GDM1 (cell line): ENCODE results near the gene BCL11B.

Experiments
- DNase-seq: peaks from one replicate; lab custom pipeline; 2025; lab: John Stamatoyannopoulos, UW

The BCL11B gene

DNA sequence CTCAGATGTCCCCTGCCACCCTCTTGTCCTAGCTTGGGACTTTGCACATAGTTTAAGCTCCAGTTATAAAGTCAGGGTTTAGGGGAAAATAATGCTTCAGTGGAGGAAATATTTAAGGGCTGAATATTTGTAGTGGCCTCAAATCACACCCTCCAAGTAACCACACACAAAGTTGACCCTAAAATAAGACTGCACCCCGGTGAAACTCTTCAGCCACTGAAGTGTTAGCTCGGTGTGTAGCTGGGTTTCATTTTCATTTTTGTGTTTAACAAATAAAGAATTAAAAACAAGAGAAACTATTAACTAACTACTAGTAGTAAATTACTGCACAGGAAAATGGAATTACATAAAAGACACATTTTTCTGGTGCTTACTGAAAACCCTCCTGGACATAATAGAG lies 14.8 kb upstream of the BCL11B start:
- DNase-seq, result no peak

DNA sequence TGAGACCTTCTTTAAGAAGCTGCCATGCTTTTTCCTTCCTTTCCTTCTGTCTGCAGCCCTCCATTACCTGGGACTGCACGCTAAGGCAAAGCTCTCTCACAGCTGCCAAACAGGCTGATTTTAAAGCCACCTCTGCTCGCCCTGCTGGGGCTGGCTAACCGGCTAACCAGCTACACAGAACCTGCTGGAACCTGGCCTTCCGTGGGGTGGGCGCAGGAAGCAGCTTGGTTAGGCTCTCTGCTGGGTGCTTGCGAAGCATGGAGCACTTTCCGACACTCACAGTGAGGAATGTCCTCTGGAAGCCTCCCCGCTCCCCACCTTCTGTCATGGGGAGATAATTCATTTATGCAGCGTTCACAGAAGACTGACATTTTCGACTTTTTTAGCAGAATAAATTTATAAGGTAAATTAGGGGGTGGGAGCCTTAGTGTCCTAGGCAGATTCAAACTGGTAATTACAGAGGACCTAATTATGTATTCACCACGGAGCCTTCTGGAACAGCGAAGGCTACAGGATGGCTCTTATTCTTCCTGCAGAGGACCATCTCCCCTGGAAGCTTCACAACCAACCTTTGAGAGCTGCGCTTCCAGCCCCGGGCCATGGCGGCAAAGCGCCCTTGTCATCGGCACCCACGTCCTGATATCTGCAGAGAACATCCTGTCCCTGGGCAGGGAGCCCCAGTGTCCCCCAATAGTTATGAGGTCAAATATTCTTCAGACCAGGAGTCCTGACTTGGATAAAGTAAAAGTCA lies 12.4 kb upstream of the BCL11B start:
- DNase-seq, result no peak

DNA sequence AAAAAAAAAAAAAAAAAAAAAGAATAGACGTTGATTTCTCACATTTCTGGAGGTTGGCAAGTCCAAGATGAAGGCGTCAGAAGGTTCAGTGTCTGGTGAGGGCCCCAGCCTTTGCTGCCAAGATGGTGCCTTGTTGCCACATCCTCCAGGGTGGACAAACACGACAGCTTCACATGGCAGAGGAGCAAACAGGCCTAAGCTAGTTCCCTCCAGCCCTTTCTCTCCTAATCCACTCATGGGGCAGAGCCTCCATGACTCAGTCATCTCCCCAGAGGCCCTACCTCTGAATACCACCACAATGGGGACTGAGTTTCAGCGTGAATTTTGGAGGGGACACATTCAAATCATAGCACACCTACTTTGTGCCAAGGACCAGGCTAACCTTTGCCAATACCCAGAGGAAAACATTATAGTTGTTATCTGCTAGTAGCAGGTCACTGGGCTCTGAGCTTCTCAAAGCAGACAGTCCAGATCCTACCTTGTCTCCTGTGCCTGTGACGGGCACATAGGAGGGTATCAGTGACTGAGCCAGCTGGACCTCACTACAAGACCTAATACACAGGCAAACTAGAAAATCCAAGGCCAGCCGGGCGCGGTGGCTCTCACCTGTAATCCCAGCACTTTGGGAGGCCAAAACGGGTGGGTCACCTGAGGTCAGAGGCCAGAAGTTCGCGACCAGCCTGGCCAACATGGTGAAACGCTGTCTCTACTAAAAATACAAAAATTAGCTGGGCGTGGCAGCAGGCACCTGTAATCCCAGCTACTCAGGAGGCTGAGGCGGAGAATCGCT lies 10.5 kb upstream of the BCL11B start:
- DNase-seq, result no peak

DNA sequence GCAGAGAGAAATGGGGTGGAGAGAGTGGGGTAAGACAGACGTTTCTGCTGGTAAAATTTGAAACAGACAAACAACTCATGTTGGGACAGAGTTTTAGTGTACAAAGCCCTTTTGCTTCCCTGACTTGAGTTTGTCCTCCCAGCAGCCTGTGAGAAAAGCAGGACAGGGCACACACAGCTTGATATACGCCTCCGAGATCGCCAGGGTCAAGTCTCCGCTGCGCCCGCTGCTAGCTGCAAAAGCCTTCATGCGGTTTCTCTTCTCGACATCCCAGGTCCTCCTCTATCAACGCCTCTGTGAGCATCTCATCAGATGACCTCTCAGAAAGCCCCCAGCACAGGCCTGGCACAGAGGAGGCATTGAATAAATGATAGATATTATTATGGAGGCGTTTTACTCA lies 9.4 kb upstream of the BCL11B start:
- no peak for DNase-seq

DNA sequence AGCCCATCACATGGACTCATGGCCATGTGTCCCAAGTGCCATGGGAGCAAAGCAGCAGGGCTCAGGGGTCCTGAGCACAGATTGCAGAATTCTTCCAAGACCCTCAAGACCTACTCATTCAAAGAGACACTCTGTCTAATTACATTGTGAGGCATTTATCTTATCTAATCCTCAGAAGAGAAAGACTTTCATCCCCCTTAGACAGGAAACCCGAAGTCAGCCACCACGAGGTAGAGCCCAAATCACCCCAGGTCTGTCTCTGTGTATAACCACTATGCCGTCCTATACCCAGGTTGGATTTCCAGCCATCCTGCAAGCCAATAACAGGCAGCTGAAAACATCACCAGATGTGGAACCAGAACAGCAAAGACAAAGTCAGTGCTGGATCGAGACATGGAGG lies 8.9 kb upstream of the BCL11B start:
- no peak for DNase-seq

DNA sequence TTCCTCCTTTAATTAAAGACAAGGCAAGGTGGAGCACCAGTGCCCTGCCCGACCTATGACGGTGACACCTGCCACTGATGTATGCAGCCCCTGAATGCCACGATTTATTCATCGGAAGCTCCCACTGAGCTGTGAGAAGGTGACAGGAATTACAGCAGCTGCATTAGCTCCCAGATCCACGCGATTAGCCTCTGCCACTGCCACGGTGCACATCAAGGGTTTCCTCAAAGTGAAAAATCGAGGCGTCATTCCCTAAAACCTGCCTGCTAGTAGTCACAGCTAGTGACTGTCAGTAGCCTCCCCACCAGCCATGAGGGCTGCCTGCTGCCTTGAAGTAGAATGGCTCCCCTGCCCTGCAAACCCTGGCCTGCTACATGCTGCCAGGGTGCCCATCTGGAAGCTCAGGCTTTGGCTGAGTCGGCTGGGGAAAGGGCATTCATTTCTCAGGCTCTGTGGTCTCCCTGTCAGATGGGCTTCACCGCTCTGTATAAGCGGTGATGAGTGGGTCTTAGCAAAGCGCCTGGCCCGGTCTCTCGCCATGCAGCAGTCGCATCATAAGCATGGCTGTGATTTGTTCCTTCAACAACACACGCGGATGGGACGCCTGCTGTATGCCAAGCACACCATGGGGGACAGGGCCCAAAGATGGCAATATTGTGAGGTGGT lies 8.2 kb upstream of the BCL11B start:
- DNase-seq, result no peak

DNA sequence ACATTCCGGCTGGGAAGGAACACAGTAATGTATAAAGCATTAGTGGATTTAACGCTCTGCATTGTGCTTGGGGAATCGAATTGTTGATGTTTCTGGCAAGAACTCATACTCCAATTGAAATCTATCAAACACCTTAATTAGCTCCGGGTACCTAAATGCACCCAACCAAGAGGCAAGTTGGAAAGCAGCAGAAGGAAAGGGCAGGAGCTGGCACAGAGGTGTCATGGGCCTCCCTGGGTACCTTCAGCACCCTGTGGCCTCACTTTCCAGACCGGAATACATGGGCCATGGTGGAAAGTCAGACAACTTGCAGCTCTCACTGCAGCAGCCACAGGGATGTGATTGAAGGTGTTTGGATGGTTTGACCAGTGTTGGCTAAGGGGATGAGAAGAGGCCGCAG lies 6.8 kb upstream of the BCL11B start:
- DNase-seq, result no peak

DNA sequence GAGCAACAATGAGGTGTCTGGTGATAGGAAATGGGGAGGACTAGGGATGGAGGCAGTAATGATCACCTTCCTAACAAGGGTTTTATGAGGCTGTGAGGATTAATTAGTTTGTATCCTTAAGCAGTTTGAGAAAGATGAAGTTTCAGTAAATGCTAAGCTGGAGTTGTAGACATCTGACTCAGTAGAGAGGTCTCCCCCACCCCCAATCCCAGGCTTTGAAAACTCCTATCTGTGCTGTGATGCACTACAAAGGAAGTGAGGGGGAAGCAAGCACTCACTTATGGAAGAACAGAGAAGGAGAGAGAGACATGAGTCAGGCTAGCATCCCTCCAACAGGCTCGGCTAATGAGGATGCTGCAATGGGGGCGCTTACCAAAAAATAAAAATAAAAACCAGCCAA lies 5.5 kb upstream of the BCL11B start:
- DNase-seq, result no peak

DNA sequence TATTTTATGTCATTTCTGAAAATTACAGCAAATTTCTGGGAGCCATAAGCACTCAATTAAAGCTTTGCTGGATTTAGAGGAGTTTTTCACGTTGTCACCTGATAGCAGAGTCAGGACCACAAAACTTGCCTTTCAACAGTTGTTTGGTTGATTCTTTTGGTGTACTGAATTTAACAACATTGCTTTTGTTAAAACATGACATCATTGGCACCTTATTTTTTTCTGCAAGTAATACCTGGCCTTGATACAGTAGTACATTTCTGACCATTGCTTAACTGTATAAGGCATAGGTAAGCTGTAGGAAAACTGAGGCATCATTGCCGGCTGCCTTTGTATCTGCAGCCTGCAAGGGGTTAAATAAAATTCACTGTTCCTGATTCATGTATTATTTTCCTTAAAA lies 4.5 kb upstream of the BCL11B start:
- DNase-seq, result no peak

DNA sequence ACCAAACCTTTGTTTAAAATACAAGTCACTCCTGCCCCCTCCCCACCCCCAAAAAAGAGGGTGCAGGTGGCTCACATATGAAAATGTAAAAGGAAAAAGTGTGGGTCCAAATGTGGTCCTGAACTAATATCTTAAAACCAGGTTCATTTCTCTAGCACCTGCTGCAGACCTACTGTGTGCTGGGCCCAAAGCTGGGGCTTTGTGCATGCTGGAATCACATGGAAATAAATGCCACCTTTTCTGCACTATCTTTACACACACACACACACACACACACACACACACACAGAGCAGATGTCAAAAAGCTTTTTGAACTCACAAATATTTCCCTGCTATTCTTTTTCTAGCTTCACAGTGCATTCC lies 3.2 kb upstream of the BCL11B start:
- no peak for DNase-seq

DNA sequence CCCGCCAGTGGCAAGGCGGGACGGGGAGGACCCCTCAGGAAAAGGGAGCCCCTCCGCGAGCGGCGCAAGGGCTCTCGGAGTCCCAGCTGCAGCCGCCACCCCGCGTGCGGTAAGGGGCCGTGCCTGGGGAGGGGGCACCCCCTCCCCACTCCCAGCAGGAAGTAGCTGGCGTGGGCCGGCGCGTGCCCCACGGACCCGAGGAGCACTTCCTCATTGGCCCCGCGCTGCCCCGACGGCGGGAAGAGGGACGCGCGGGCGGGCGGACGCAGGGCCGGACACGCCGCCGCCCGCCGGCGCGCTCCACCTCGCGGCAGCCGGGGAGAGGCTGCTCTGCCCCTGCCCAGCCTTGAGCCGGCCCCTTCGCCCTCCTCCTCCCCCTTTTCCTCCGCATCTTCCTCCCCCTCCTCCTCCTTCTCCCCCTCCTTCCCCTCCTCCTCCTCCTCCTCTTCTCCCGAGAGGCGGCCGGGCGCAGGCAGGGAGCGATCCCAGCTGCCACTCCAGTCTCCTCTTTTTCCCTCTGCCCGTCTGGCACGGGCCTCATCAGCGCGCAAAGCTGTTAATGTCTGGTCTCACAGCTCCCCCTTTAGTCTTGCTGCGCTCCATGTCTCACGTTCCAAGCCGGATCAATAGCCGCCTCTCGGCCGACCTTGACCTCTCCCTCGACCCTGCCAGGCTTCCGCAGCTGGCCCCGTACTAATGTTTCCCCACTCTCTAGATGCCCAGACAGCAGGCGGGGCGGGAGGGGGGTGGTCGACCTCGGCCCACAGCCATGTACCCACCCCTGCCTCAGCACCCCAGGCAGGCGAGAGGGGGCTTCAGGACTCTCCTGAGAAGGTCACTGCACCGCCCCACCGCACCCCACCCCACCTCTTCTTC lies 2.6 kb upstream of the BCL11B start:
- DNase-seq, result no peak

DNA sequence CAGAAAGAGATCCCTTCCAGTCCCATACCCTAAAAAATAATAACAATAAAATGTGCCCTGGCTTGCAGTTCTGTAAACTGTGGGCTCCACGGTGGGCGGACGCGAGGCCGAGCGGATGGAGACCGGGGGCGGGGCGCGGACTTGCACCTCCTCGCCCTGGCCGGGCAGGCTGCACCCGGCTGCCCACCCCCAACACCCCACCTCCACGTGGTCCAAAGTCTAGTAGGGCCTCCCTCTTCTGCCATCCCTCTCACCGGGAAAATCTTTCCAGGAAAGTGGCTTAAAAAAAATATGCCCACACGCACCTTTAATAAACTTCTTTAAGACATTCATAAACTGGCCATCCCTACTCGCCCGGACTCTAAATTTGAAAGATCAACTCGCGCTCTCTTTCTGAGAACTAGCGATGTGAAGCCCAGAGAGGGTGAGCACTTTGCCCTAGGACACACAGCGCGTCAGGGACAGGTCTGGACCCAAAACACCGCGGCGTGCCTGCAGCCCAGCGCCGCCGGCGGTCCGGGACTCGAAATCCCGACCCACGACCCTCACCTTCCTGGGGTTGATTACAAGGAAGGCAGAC lies 1.9 kb upstream of the BCL11B start:
- DNase-seq, result no peak

DNA sequence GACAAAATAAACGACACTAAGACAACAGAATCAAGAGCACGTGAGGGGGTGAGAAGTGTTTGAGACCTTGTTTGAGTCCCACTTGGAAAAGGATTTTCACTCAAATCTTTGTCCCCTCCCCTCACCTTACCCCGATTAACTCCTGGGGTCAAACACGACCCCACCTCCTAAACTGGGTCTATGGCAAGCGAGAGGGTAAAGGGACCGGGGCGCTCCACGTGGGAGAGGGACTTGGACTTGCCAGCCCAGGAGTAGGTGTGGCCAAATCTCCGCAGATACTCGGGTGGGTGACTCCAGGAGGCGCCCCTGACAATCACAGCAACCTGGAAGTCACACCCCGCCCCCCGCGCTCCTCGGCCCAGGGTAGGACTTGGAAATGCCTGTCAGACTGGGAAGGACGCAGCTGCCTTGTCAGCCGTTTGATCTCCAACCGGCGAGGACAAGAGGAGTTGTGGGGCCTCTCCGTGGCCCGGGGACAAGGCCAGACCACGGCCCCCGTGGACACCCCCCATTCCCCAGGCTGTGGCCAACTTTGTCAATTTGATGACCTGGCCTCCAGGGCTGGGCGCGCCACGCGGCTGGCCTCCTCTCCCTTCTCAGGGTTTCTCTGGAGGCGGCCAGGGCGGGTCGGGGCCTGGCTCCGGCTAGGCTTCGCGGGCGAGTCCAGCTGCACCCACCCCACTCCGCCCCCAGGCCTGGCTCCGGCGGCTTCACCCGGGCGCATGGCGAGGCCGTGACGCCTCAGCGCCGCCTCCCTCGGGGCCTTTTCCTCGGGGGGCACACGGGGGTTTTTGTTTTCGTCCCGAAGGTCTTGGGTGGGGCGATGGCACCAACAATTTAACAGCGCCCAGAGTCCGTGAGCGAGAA lies 1.1 kb upstream of the BCL11B start:
- DNase-seq, result no peak

DNA sequence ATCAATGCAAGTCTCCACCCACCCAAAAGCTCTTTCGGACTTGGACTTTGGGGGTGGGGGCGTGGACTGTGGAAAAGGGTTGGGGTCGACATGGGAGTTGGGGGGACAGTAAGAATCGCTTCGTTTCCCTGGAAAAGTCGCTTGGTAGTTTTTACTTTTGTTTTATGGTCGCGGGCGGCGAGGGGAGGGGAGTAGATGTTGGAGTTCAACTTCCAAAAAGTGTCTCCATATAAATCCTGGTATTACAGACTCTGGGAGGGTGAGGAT lies 568 bp upstream of the BCL11B start:
- DNase-seq, result no peak

DNA sequence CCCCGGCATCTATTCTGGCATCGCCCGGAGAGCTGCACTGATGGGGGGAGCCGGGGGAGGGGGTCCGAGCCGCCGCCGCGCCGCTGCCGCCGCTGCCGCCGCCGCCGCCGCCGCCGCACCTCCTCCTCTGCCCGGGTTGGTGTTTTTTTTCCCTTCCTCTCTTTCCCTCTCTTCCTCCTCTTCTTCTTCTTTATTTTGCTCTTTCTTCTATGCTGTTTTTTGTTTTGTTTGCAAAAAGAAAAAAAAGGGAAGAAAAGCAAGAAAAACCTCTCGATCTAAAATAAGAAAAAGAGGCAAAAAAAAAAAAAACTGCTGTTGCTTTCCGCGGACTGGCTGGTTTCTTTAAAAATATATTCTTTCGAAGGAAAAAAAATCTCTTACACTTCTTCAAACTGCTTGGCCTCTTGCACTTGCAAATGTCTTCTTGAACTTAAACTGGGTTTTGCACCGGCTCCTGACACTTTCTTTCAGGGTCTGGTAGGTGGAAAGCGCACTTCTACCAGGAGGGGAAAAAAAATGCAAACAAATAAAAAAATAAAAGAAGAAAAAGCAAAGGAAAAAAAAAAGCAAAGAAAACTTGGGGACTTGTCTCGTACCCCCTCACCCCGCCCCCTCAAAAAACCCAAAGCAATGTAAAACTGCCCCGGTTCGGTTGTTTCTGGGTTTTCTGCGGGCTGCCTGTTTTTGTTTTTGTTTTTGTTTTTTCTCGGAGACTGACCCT lies 616 bp downstream of the BCL11B start:
- no peak for DNase-seq

DNA sequence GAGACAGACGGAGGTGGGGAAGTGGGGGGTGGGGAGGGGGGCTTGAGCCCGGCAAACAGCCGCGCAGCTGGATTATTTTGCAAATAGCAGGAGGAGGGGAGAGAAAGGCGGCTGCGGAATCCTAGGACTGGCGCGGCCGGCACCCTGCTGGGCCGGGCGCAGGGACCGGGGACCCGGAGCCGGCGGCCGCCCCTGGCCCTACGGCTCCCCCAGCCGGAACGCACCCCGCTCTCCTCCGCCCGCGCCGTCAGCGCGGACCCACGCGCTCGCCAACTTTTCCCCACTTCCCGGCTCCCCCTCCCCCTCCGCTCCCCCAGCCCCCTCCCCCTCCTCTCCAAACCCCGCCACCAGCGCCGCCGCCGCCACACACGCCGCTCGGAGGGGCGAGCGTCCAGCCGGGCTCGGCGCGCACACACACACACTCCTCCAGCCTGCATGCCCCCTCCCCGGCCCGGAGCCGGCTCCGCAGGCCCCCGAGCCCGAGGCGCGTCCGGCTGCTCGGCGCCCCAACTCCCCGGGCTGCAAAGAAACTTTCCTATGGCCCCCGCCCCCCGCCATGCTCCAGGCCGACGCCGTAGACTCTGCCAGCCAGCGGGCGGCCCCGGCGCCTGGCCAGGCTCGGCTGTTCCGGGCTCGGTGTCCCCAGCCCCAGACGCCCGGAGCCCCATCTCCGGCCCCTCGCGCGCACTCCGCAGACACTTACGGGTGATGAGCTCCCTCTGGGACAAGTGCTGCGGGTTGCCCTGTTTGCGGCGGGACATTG lies 1.4 kb downstream of the BCL11B start:
- no peak for DNase-seq

DNA sequence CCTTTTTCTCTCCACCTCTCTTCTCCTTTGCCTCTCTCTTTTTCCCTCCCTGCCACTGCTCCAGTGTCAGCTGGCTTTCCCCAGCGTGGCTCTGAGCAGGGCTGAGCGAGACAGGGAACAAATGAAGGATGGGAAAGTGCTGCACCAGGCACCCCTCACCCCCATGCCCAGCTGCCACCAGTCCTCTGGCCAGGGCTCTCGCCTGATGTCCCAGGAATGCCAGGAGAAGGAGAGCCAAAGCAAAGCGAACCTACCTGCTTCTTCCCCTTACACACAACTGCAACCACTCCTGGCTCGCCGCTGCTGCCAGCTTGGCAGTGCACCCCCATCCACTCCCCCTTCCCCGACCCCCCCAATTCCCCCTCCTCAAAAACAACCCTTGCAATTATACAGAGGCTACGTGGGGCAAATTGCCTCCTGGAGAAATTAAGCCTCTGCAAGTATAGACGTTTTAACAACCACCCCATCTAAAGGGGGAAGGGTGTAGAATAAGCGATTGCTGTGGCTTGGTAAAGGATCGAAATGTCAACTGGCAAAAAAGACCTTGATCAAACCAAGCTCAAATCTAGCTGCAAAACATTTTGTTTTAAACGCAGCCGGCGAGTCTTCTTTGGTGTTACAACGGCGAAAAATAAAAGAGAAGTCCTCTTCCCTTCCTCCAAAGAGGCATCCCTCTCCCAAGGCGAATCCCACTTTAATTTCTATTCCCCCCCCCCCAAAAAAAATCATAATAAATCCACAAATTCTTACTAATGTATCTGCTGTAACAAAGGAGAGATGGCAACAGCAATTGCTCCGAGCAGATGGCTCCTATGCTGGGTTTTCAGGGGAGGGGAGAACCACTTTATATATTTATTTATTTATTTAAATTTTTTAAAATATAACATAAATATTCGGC lies 2.9 kb downstream of the BCL11B start:
- DNase-seq, result no peak
